ENCODE data around the gene F12.
"Not testable (repeated sequence)": the region's sequence is repeated elsewhere in the genome, so short reads cannot be mapped to it uniquely, and the experiment has no call there.

F12 gene

DNA sequence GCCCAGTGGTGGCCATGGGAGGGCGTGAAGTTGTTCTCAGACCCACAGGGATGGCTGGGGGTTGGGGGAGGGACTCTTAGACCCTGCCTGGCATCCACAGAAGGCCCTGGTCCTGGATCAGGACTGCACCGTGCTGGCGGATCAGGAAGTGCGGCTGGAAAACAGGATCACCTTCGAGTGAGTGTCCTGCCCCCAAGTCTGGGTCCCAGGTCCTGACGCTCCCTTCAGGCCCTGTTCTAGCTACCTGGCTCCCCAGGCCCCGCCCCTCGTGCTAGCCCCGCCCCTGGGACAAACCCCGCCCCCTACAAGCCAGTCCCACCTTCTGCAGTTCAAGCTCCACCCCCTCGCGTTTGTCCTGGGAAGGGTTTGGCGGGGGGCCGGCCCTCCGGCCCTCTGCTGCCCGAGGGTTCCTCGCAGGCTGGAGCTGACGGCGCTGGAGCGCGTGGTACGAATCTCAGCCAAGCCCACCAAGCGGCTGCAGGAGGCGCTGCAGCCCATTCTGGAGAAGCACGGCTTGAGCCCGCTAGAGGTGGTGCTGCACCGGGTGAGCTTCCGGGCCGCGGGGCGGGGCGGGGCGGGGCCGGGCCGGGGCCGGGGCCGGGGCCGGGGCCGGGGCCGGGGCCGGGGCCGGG, 38.8 kb downstream of the F12 start:
- peak in 19 of 56 donors; percentile 10 to 72 (median 30) for DNase-seq

DNA sequence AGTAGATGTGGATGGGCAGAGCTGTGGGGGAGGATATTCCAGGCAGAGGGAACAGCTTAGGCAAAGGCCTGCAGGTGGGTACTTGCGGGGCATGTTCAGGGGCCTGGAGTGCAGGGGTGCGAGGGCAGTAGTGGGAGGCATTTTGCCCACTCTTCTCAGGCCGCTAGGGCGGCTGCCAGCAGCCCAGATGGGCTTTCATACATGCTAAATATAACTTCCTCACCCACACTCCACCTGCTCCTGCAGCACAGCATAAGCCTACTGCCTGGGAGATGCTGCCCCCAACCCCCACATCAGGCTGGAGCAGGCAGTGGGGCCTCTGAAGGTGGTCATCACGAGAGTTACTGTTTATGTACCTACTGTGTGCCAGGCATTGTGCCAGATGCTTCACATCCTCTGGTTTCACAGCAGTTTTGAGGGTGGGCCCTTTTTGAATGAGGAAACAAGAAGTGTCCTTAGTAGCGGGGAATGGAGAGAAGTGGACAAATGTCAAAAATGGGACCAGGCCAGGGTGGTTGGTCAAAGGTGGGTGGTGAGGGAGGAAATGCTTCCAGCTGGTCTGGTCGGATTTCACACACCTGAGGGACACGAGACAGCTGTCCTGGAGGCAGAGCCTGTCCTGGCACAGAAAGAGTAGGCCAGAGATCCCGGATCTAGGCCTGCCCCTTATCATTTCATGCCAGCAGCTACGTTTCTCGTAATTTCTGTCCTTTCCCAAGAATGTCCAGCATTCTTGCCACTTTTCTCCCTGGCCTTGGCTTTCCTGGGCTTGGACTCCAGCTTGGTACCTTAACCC, 39.5 kb downstream of the F12 start:
- DNase-seq = no peak

- DNase-seq = no peak
Observed at GRCh38 chr5:177368869-177369644, 40.3 kb downstream of the F12 start.

GRCh38 chr5:177367981-177368868, 41.1 kb downstream of the F12 start:
- no peak for DNase-seq

- DNase-seq = no peak
Observed at GRCh38 chr5:177367323-177367848, 42.0 kb downstream of the F12 start.

GRCh38 chr5:177366528-177367322, 42.6 kb downstream of the F12 start:
- peak in 25 of 56 donors; percentile 10 to 75 (median 40) for DNase-seq

DNA sequence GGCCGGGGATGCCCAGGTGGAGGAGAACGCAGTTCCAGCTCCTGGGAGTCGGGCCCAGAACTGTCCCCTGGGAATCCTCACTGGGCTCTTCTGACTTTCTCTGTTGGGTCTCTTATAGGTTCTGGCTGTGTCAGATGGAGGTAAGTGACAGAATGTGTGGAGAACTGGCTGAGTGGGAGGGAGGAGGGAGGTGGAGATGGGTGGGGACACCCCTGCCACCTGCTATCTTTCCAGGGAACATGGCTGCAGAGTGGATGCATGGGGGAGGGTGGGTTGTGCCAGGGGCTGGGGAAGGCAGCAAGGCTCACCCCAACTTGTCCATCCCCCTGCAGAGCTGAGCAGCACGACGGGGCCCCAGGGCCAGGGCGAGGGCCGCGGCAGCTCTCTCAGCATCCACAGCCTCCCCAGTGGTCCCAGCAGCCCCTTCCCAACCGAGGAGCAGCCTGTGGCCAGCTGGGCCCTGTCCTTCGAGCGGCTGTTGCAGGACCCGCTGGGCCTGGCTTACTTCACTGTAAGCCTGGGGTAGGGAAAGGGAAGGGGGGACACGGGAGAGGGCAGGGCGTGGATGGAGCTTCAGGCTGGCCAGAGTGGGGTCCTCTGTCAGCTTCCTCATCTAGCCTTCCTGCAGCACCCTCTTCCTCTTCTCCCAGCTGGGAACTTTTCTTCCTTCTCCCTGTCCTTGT, 43.4 kb downstream of the F12 start:
- no peak for DNase-seq

GRCh38 chr5:177364159-177364962, 45.0 kb downstream of the F12 start:
- peak in 8 of 56 donors; percentile 15 to 63 (median 29) for DNase-seq

- DNase-seq = no peak
Observed at GRCh38 chr5:177363565-177363964, 45.8 kb downstream of the F12 start.

GRCh38 chr5:177362610-177363507, 46.5 kb downstream of the F12 start:
- peak in 39 of 56 donors; percentile 17 to 87 (median 62) for DNase-seq

DNA sequence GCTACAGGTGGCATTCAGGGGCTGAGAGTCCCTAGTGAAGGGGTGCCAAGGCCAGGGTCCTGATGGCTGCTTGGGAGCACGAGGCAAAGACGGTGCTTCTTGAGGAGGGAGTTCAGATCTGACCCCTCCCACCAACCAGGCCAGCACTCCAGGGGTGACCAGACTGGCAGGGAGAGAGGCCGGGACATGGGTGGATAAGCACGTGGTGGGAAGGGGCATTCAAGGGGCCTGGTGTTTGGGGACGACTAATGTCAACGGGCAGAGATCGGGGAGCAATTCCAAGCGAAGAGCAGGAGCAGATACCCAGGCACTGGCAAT, 47.1 kb downstream of the F12 start:
- peak in 2 of 56 donors; percentile 54 to 67 for DNase-seq

DNA sequence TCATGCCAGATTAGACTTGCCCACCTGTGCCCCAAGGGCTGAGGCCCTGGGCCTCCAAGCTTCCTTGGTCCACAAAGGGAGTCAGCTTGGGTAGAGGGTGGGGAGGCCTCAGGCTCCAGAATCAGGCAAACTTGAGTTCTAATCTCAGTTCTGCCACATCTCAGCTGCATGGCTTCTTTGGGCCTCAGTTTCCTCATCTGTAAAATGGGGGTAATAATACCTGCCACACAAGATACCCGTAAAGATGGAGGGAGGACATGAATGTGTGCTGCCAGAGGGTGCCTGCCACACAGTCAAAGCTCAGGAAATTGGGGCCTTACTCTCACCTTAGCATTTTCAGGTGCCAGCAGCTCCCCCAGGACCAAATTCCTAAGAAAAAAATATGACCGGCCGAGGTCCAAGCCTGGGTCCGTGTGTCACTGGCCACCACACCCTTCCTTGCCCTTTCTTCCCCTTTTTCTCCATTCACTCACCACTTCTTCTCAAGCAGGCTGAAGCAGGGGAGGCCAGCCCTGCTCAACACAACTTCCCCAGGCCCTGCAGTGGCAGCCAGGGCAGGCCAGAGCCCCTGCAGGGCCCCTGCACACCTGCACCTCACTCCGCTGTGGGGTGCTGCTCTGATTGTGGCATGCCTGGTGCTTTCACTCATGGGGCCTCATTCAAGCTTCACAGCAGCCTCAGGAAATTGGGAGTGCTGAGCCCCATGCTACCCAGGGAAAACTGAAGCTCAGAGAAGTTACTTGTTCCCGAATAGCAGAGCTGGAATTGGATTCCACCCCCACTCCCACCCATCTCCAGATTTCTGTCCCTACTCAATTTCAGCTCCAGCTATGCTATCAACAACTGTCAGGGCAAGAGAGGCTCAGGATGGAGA, 47.7 kb downstream of the F12 start:
- DNase-seq = peak in 8 of 56 donors; percentile 20 to 57 (median 39)

DNA sequence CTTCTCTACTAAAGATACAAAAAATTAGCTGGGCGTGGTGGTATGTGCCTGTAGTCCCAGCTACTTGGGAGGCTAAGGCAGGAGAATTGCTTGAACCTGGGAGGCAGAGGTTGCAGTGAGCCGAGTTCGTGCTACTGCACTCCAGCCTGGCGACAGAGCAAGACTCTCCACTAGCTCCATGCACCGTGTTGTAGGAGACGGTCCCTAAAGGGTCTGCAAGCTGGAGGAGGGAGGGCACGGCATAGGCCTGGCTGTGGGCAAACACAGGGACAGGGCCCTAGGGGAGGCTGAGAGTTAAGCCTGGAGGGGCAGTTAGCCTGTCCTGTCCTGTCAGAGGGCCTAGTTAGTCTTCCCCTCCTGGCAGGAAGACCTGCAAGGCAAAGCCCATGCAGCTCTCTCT, 48.6 kb downstream of the F12 start:
- not testable (repeated sequence) for DNase-seq

- peak in 2 of 56 donors; percentile 30 to 33 for DNase-seq
Observed at GRCh38 chr5:177359860-177360259, 49.5 kb downstream of the F12 start.

- no peak for DNase-seq
Observed at GRCh38 chr5:177359451-177359851, 49.9 kb downstream of the F12 start.

DNA sequence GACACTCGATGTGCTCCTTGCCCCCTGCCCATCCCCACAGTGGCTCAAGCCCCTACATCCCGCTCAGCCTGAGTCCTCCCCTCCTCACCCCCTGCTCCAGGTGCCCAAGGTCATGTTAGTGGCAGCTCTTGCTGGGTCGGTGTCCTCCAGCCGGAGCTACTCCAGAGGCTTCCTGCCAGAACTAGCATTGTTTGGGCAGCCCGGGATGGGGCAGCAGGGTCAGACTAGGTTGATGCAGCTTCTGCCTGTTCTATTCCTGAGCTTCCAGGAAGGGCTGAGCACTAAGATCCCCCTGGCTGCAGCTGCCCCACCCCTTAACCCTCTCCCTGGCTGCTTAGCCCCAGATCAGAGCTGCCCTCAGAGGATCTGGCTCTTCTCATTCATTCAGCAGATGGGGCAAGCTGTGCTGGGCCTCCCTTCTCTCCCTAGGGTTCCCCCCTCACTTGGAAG, 51.0 kb downstream of the F12 start:
- no peak for DNase-seq
